GM11168 (cell line): ENCODE results near the gene MKNK1.

Experiments
- in situ Hi-C: fragments of 300-500 bp; cut with MboI; formaldehyde crosslinking; loops from one replicate; pipeline ENCODE4 v1.12.0; 2022; ENCODE audit warnings: low sequenced_read_pairs; ENCODE audit not compliant: unreplicated experiment

The MKNK1 gene

GRCh38 chr1:46599059-46599970 is 4.8 kb downstream of the MKNK1 start:
- in situ Hi-C loops, result no loop called here

GRCh38 chr1:46596846-46597245 is 7.2 kb downstream of the MKNK1 start:
- in situ Hi-C loops, result no loop called here

GRCh38 chr1:46596036-46596435 is 8.0 kb downstream of the MKNK1 start:
- in situ Hi-C loops, result no loop called here

GRCh38 chr1:46595127-46595526 is 8.9 kb downstream of the MKNK1 start:
- in situ Hi-C loops, result no loop called here

- in situ Hi-C loops, result no loop called here
These were observed 10.0 kb downstream of the MKNK1 start for GRCh38 chr1:46594063-46594462.

- in situ Hi-C loops, result no loop called here
These were observed 11.2 kb downstream of the MKNK1 start for GRCh38 chr1:46592823-46593222.

GRCh38 chr1:46589529-46589928 is 14.5 kb downstream of the MKNK1 start:
- in situ Hi-C loops, result no loop called here

GRCh38 chr1:46587069-46587468 is 17.0 kb downstream of the MKNK1 start:
- in situ Hi-C loops, result no loop called here

GRCh38 chr1:46585312-46585938 is 18.6 kb downstream of the MKNK1 start:
- in situ Hi-C loops, result no loop called here

- in situ Hi-C loops, result no loop called here
These were observed 20.6 kb downstream of the MKNK1 start for GRCh38 chr1:46583494-46583893.

- in situ Hi-C loops, result no loop called here
These were observed 21.1 kb downstream of the MKNK1 start for GRCh38 chr1:46582972-46583371.

- in situ Hi-C loops, result no loop called here
These were observed 22.2 kb downstream of the MKNK1 start for GRCh38 chr1:46581681-46582455.

GRCh38 chr1:46580140-46580903 is 23.7 kb downstream of the MKNK1 start:
- in situ Hi-C loops, result no loop called here

GRCh38 chr1:46577671-46578070 is 26.4 kb downstream of the MKNK1 start:
- in situ Hi-C loops, result no loop called here

- in situ Hi-C loops, result no loop called here
These were observed 27.5 kb downstream of the MKNK1 start for GRCh38 chr1:46576596-46576995.

GRCh38 chr1:46575778-46576177 is 28.3 kb downstream of the MKNK1 start:
- in situ Hi-C loops, result no loop called here

GRCh38 chr1:46575300-46575699 is 28.8 kb downstream of the MKNK1 start:
- in situ Hi-C loops, result no loop called here

GRCh38 chr1:46571691-46572225 is 32.3 kb downstream of the MKNK1 start:
- in situ Hi-C loops, result no loop called here

GRCh38 chr1:46569884-46570725 is 34.0 kb downstream of the MKNK1 start:
- in situ Hi-C loops, result no loop called here
